Fibroblast of skin of left quadriceps (primary cell): ENCODE data around the gene PTEN.

Experiments
- DNase-seq, 2 experiments: peaks; one replicate each; pipeline ENCODE4 v3.0.0-alpha.2; 2013; ENCODE audit warnings: low read depth in 2 of 2

The PTEN gene

DNA sequence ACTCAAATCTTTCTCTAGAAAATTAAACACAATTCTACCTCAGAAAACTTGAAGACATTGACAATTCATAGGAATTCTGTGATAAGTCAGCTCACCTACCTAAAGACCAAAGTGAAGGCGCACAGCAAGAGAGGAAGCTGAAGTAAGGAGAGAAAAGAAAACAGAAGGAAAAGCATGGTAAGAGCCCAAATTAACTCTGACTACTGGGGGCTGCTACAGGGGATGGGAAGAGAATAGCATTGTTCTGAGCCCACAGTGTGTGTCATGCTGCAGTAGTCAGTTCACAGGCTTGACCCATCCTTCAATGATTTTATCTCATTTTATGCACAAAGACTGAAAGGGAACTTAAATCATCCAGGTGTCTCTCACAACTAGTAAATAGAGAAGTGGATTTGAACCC lies 111.3 kb downstream of the PTEN start:
- no peak for DNase-seq

DNA sequence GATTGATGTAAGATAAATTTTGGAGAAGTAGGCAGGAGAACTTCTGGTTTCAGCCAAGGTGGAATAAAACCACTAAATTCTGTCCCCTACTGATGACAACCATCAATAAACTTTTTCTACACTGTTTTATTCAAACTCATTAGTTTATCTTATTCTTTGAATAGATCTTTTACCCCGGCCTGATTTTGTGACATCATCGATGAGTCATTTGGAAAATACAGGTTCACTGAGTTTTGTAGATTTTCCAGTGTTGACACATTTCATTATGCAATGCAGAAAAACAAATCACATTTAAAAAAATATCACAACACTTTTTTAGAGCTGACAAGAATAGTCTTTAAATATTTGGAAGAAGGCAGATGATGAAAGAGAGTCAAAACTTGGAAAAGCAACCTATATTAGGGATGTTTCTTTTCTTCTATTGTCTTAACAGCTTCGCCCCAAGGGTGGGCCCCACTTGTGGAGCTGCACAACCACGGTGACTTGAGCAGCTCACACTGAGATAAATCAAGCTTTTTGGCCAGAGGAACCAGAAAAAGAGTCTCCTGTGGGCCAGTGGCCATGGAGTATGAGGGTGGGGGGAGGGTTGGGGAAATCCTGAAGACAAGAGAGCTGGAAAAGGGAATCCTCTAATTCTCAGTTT lies 112.8 kb downstream of the PTEN start:
- no peak for DNase-seq

DNA sequence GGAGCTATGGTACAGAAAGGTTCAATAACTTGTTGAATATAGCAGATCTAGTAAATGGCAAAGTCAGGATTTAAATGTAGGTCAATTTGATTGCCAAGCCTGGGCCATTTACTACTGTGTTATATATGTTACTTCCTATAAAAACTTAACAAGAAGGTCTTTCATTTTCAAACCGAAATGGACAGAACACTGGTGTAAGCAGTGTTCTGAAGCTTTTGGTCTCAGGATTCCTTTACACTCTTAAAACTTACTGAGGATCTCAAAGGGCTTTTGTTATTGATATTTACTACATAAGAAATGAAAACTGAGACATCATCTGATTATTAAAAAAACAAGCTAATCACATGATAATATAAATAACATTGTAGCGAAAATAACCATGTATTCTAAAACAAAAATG lies 114.7 kb downstream of the PTEN start:
- no peak for DNase-seq

DNA sequence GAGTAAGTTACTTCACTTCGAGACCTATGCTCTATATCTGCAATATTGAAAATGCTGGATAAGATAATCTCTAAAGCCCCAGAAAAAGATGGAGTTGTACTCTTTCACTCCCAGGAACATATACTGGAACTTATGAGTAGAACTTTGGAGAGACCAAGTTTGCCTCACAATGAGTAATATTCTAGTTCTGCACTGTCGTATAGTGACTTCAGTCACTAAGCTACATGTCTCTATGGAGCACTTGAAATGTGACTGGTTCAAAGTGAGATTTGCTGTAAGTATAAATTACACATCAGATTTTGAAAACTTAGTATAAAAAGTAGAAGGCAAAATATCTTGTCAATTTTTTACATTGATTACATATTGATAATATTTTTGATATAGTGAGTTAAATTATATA lies 116.4 kb downstream of the PTEN start:
- no peak for DNase-seq

DNA sequence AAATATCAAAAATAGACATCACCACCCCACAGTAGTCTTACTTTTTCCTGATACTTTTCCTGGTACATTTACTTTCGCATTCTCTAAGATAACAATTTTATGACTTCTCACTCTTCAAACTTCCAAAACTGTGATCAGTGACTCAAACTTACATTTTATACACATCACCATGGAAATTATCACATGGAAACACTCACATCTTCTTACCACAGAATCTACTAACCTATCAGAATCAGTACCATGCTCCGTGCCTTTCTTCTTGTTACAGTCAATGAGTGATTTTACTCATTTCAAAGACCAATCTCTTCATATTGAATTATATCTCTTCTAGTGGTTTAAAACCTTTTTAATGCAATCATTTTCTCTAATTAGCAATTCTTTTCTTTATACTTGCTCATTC lies 120.3 kb downstream of the PTEN start:
- no peak for DNase-seq

DNA sequence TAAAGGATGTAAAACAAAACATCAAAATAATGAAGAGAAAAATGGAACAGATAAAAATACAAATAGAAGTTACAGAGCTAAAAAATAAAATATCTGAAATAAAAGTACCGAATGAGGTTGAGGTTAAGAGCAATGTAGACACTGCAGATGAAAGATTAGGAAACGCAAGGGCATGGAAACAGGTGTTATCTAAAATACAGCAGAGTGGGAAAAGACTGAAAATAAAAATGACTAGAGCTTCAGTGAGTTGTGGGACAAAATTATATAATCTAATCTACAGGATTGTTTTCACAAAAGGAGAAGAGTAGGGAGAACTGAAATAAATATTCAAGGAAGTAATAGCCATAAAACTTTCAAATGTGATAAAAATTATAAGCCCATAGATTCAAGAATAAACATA lies 123.8 kb downstream of the PTEN start:
- no peak for DNase-seq

DNA sequence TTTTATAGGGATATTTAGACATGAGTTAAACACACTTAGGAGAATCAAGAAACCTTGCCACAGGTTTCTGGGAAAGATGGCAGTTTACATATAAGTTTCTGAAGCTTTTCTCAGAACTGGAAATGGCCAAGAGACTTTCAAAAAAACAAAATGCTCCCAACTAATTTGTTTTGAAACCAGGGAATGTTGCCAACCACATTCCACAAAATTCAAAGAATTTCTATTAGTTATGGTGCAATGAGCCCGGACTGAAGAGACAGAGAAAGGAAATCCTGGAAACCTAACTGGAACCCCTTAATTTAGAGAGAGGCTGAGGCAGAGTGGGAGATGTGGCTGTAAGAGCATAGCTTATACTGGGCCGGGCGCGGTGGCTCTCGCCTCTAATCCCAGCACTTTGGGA lies 128.5 kb downstream of the PTEN start:
- no peak for DNase-seq

DNA sequence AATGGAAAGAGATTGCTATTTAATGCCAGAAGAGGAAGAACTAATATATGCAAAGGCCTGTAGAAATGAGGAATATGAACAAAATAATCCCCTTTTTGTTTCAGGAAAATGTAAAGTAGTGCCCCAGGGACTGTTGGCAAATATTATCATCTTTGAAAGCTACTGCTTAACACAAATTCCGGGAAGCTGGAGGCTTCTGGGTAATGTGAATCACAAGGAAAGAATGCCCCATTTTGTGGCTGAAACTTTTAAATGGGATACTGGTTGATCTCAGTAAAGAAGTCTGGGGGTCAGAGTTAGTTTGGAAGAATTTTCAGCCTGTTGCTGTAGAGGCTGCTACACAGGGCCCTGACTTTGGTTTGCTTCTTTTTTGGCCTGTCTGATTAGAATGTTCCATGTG lies 141.0 kb downstream of the PTEN start:
- peak; percentile 18 to 20 for DNase-seq

DNA sequence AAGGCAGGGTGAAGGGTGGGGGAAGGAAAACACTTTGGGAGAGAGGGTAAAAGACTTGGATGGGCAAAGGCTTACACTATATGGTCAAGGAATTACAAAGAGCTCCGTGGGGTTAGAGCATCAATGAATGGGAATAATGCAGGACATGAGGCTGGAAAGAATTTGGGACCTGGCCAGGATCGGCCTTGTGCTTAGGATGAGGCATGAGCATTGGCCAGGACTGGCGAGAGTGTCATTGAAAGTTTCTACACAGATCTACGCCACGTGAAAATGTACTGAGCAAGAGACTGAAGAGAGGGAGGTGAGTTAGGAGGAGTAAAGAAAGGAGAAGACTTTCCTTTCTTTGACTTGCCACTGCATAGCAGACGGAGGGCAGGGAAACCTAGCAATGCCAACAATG lies 142.8 kb downstream of the PTEN start:
- no peak for DNase-seq

DNA sequence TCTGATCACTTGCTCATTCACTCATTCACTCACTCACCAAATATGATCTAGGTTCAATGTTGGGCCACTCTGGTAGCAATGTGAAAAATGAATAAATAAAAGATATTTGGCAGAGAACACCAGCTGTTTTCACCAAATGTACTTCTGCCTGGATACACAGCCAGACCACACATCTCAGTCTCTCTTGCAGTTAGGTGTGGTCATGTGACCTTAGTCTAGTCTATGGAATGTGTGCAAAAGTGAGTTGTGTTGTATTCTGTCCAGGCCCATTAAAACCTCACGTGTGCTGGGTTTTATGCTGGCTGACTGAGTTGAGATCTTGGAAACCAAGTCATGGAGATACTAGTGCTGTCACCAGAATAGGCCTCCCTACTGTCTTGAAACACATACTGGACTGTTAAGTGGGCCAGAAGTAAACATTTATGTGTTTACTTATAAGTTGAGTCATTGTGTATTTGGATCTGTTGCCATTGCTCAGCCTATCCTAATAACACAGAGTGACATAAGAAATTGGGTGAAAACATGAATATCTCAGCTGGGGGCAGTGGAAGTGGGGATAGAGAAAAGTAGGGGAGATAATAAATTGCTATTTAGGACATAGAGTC lies 145.5 kb downstream of the PTEN start:
- DNase-seq, result no peak

DNA sequence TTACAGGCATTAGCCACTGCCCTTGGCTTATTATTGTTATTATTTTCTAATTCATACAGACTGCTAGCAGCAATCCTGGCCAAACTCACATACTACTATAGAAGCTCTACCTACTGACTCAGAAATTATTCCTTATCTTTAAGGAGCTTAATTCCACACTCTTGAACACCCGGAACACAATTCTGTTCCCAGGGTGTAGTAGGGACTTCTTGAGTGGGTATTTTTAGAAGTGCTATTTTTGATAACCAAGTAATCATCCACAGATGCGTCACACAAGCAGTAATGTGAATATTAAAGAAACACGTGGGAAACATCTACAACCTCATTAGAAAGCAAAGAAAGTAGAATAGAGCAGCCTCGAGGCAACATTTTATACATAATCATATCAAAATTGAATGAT lies 149.2 kb downstream of the PTEN start:
- DNase-seq, result no peak

DNA sequence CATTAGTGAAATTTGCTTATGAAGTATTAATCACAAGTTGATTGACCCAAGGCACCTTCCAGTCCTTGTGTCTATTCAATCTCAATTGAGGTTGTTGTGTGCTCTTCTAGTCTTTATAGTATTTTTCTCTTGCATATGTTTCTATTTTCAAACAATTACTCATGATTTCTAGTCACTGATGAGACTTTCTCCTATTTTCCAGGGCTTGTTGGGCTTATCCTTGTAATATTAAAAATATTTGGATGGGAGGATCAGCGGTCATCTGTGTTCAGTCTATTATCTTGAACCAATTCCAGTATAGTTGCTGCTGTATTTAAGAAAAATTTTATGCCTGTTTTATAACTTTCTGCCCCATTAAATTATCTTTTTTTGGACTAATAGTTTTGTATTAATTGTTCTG lies 154.4 kb downstream of the PTEN start:
- DNase-seq, result no peak

DNA sequence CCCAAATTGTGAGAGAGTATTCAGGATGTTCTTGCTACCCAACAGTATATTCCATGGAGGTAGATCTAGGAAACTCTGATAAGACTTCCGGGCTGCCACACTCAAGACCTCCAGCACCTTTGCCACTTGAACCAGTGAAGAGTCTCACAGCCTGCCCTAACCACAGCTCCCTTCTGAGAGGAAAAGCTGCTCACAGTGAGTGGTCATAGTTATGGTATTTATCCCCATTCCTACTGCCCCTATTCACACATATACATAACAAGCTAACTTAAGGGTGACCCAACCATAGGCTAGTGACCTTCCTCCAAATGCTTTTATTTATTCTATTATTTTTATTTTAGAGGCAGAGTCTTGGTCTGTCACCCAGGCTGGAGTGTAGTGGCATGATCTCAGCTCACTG lies 156.3 kb downstream of the PTEN start:
- DNase-seq, result no peak
